PC-3 (cell line): ENCODE results near the gene GLRA3. TPM values are rescaled to one million over a fixed set of nuclear protein-coding genes. Genes with fewer than 3 reads are reported as not detected.

Experiments used
- ATAC-seq: fragments of 200-7000 bp; cut with Tn5 transposase; 2 replicates; pipeline ENCODE4 v1.9.1; 2020; ENCODE audit warnings: mild to moderate bottlenecking, moderate library complexity
- BruUV-seq: library from RNA; stranded (reverse); fragments of 400-500 nt; replicated peaks from 2 replicates; lab custom pipeline; 2021; lab: Mats Ljungman, UMichigan
- CTCF ChIA-PET: fragments of 300-600 bp; sonication (Branson Sonifier 250); formaldehyde crosslinking; loops from one replicate; lab custom pipeline; 2022; ENCODE audit warnings: antibody characterized with exemption; lab: Charles Lee
- POLR2A ChIA-PET: fragments of 300-600 bp; sonication (Branson Sonifier 250); formaldehyde crosslinking; loops from one replicate; lab custom pipeline; 2022; ENCODE audit warnings: antibody characterized with exemption; ENCODE audit not compliant: unreplicated experiment; lab: Charles Lee
- DNase-seq: peaks from one replicate; pipeline ENCODE4 v3.0.0-alpha.2; 2015
- H2AFZ ChIP-seq: fragments of 300-600 bp; sonication (generic); 2 replicates; pipeline ENCODE4 v1.6.0; 2016; ENCODE audit warnings: antibody characterized with exemption, low read length
- H3F3A ChIP-seq: fragments of 300-600 bp; sonication (generic); one replicate; pipeline ENCODE4 v1.6.0; 2017; ENCODE audit warnings: antibody characterized with exemption, low read length, control low read depth, mild to moderate bottlenecking; ENCODE audit not compliant: unreplicated experiment
- H3K27ac ChIP-seq: fragments of 300-600 bp; sonication (generic); 2 replicates; pipeline ENCODE4 v1.5.1; 2016; ENCODE audit warnings: mild to moderate bottlenecking, low read length
- H3K27me3 ChIP-seq: fragments of 300-600 bp; sonication (generic); 2 replicates; pipeline ENCODE4 v1.6.1; 2016; ENCODE audit warnings: low read length, mixed read lengths
- H3K36me3 ChIP-seq: fragments of 300-600 bp; sonication (generic); 2 replicates; pipeline ENCODE4 v1.6.1; 2016; ENCODE audit warnings: low read depth, mixed run types, low read length, mixed read lengths
- H3K4me1 ChIP-seq: fragments of 300-600 bp; sonication (generic); 2 replicates; pipeline ENCODE4 v1.5.1; 2016; ENCODE audit warnings: low read length; ENCODE audit not compliant: insufficient read depth
- H3K4me2 ChIP-seq: fragments of 300-600 bp; sonication (generic); 2 replicates; pipeline ENCODE4 v1.6.0; 2016; ENCODE audit warnings: low read length
- H3K4me3 ChIP-seq: fragments of 300-600 bp; sonication (generic); 2 replicates; pipeline ENCODE4 v1.5.1; 2016; ENCODE audit warnings: mild to moderate bottlenecking, low read length, mixed read lengths
- H3K79me2 ChIP-seq: fragments of 300-600 bp; sonication (generic); 2 replicates; pipeline ENCODE4 v1.6.1; 2017; ENCODE audit warnings: low read length, mixed read lengths
- H3K9ac ChIP-seq: fragments of 300-600 bp; sonication (generic); 2 replicates; pipeline ENCODE4 v1.6.0; 2016; ENCODE audit warnings: mild to moderate bottlenecking, low read length
- H3K9me2 ChIP-seq: fragments of 300-600 bp; sonication (generic); replicated peaks from 2 replicates; pipeline ENCODE4 v1.6.1; 2016; ENCODE audit warnings: mixed run types, low read length, mixed read lengths
- H3K9me3 ChIP-seq: fragments of 300-600 bp; sonication (generic); 2 replicates; pipeline ENCODE4 v1.6.1; 2016; ENCODE audit warnings: low read length, mixed read lengths
- H4K20me1 ChIP-seq: fragments of 300-600 bp; sonication (generic); 2 replicates; pipeline ENCODE4 v1.6.1; 2016; ENCODE audit warnings: low read length, mixed read lengths
- EZH2 ChIP-seq: fragments of 300-600 bp; sonication (generic); IDR thresholded peaks from one replicate; pipeline ENCODE4 v1.6.1; 2017; ENCODE audit warnings: antibody characterized with exemption, mild to moderate bottlenecking, low read length; ENCODE audit not compliant: unreplicated experiment
- EZH2phosphoT487 ChIP-seq: fragments of 300-600 bp; sonication (generic); IDR thresholded peaks from 2 replicates; pipeline ENCODE4 v1.6.1; 2018; ENCODE audit warnings: mild to moderate bottlenecking, antibody characterized with exemption, low read length, borderline replicate concordance
- intact Hi-C: fragments of 100-400 bp; cut with micrococcal nuclease; formaldehyde crosslinking; loops from 2 replicates; pipeline ENCODE4 v1.9.0; 2023
- total RNA-seq: library from RNA; depleted of rRNA; stranded (reverse); fragments of >200 nt; gene quantifications from 2 replicates; pipeline ENCODE4 v1.2.3, GENCODE V29; 2014
- TF ChIP-seq, protein P1 (sequence below): fragments of 300-600 bp; sonication (generic); conservative IDR thresholded peaks from 2 replicates; pipeline ENCODE4 v1.5.1; 2017; ENCODE audit warnings: antibody characterized with exemption, low read depth, mild to moderate bottlenecking, low read length

The GLRA3 gene
- total RNA-seq, 1 experiment from 2014 or later: not detected

DNA sequence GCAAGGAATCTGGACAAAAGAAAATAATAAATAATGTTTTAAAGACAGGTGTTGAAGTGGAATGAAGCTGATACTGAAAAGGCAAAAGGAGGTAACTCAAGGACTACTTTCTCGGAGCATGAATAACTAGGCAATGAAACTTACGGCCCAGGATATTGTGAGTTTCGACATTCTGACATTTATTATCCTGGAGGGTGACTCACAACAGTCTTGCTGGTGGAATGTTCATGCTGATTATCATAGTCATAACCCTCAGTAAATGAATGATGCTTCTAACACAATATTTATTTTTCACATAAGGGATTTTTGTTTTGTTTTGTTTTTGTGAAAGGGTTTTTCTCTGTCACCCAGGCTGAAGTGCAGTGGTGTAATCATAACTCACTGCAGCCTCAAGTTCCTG is 159.8 kb downstream of the GLRA3 start:
- peak; percentile 99 for ATAC-seq
- Histone ChIP-seq H4K20me1 (no peaks in the 10 kb centered on the region), H3K9ac (no peak overlapping the region), H3K4me3 (no peak overlapping the region), H3K4me1 (peaks cover 14% of the 10 kb centered on the region), H3K27me3 (no peaks in the 10 kb centered on the region), H3K79me2 (no peaks in the 10 kb centered on the region), H3K9me3 (no peaks in the 10 kb centered on the region), H3K36me3 (no peaks in the 10 kb centered on the region), H3F3A (no peaks in the 10 kb centered on the region), H3K27ac (peak overlapping the region; percentile 79), H2AFZ (no peak overlapping the region), H3K9me2 (no peaks in the 10 kb centered on the region), H3K4me2 (peak overlapping the region; percentile 61)
- no TSS peak for BruUV-seq
- DNase-seq: peak; percentile 89
- ChIA-PET POLR2A (no interaction called here), CTCF (no interaction called here)
- intact Hi-C loops: no loop called here
- TF ChIP-seq EZH2 (no peak), EZH2phosphoT487 (no peak)
- TF ChIP-seq, protein P1, sequence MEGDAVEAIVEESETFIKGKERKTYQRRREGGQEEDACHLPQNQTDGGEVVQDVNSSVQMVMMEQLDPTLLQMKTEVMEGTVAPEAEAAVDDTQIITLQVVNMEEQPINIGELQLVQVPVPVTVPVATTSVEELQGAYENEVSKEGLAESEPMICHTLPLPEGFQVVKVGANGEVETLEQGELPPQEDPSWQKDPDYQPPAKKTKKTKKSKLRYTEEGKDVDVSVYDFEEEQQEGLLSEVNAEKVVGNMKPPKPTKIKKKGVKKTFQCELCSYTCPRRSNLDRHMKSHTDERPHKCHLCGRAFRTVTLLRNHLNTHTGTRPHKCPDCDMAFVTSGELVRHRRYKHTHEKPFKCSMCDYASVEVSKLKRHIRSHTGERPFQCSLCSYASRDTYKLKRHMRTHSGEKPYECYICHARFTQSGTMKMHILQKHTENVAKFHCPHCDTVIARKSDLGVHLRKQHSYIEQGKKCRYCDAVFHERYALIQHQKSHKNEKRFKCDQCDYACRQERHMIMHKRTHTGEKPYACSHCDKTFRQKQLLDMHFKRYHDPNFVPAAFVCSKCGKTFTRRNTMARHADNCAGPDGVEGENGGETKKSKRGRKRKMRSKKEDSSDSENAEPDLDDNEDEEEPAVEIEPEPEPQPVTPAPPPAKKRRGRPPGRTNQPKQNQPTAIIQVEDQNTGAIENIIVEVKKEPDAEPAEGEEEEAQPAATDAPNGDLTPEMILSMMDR: no peak

DNA sequence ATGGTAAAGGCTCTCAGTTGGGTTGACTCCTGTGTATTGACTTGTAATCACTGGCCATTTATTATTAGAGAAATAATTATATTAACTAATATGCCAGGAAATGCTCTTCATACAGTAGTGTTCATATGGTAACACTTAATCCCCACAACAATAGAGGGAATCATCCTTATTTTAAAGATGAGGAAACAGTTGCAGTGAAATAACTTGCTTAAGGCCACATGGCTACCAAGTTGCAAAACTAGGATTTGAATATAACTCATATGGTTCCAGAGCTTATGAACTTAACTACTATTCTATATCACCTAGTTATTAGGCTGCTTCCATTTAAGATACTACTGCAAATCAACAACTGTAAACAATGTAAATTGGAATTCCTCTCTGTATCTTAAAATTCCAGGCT is 163.2 kb downstream of the GLRA3 start:
- Histone ChIP-seq H3K27me3 (no peaks in the 10 kb centered on the region), H3K4me1 (peaks cover 14% of the 10 kb centered on the region), H3K9ac (no peak overlapping the region), H3K4me3 (no peak overlapping the region), H3K9me2 (no peaks in the 10 kb centered on the region), H3K27ac (no peak overlapping the region), H3K4me2 (no peak overlapping the region), H3K36me3 (no peaks in the 10 kb centered on the region), H4K20me1 (no peaks in the 10 kb centered on the region), H2AFZ (no peak overlapping the region), H3K79me2 (no peaks in the 10 kb centered on the region), H3F3A (no peaks in the 10 kb centered on the region), H3K9me3 (no peaks in the 10 kb centered on the region)
- ATAC-seq (no peak), DNase-seq (no peak)
- BruUV-seq: no TSS peak
- CTCF ChIA-PET: no interaction called here
- POLR2A ChIA-PET: no interaction called here
- TF ChIP-seq EZH2 (no peak), EZH2phosphoT487 (no peak)
- TF ChIP-seq, protein P1: no peak
- intact Hi-C loops: no loop called here

DNA sequence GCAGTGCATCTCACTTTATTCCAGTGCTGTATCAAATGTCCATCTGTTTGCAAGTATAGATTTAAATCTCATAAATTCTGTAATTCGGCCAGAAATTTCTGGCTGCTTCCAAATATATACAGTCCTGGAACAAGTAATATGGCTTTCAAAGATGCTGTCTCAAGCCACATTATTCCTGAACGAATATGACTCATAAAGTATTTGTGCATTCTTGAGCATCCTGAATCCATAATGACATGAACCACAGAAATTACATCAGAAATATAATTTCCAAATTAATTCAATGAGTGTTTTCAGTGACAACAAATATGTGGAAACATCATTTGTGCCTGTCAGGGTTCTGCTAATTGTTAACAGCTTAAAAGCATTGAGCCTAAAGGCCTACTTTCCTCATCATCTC is 165.8 kb downstream of the GLRA3 start:
- TF ChIP-seq EZH2: no peak
- no peak for TF ChIP-seq EZH2phosphoT487
- TF ChIP-seq, protein P1: no peak
- Histone ChIP-seq H3K4me2 (no peak overlapping the region), H3K27ac (no peak overlapping the region), H3K9me3 (no peaks in the 10 kb centered on the region), H3F3A (no peaks in the 10 kb centered on the region), H3K4me1 (no peaks in the 10 kb centered on the region; the same call in 1 of the 2 replicates), H2AFZ (no peak overlapping the region), H3K9me2 (no peaks in the 10 kb centered on the region), H3K27me3 (no peaks in the 10 kb centered on the region), H3K36me3 (no peaks in the 10 kb centered on the region), H3K4me3 (no peak overlapping the region), H3K9ac (no peak overlapping the region), H4K20me1 (no peaks in the 10 kb centered on the region), H3K79me2 (no peaks in the 10 kb centered on the region)
- DNase-seq (peak; percentile 16), ATAC-seq (no peak)
- ChIA-PET CTCF (no interaction called here), POLR2A (no interaction called here)
- intact Hi-C loops: no loop called here
- BruUV-seq: no TSS peak
